Globus pallidus (tissue), 1 donor: ENCODE results near the gene HNRNPL.
"Not testable (repeated sequence)": the region's sequence is repeated elsewhere in the genome, so short reads cannot be mapped to it uniquely, and the experiment has no call there.

Experiments used
- DNase-seq: peaks from one replicate; pipeline ENCODE4 v3.0.0-alpha.2; 2015; ENCODE audit warnings: low spot score

The HNRNPL gene

GRCh38 chr19:38801359-38802095 lies 48.3 kb downstream of the HNRNPL start:
- no peak for DNase-seq

- DNase-seq = no peak
These were observed 49.0 kb downstream of the HNRNPL start for GRCh38 chr19:38800577-38801347.

GRCh38 chr19:38799104-38799503 lies 50.7 kb downstream of the HNRNPL start:
- no peak for DNase-seq

GRCh38 chr19:38797781-38798180 lies 52.0 kb downstream of the HNRNPL start:
- DNase-seq = not testable (repeated sequence)

- DNase-seq = no peak
These were observed 53.6 kb downstream of the HNRNPL start for GRCh38 chr19:38796154-38796553.

- no peak for DNase-seq
These were observed 54.2 kb downstream of the HNRNPL start for GRCh38 chr19:38795549-38795948.

- no peak for DNase-seq
These were observed 56.1 kb downstream of the HNRNPL start for GRCh38 chr19:38793671-38794070.

GRCh38 chr19:38793177-38793576 lies 56.6 kb downstream of the HNRNPL start:
- no peak for DNase-seq

GRCh38 chr19:38792250-38793111 lies 57.3 kb downstream of the HNRNPL start:
- DNase-seq = no peak

- DNase-seq = not testable (repeated sequence)
These were observed 58.2 kb downstream of the HNRNPL start for GRCh38 chr19:38791451-38792064.

- DNase-seq = not testable (repeated sequence)
These were observed 59.0 kb downstream of the HNRNPL start for GRCh38 chr19:38790507-38791403.

- DNase-seq = no peak
These were observed 61.1 kb downstream of the HNRNPL start, which contains the start of gene LGALS7B for GRCh38 chr19:38788478-38789243. TSS of gene LGALS7B (plus strand) at chr19:38789200. CDS start at chr19:38789227, 27 bp downstream.

- no peak for DNase-seq
These were observed 63.1 kb downstream of the HNRNPL start for GRCh38 chr19:38786572-38787265.
